NCI-H2081 (cell line): ENCODE results near the gene PLEKHG4B.
"Not testable (repeated sequence)": the region's sequence is repeated elsewhere in the genome, so short reads cannot be mapped to it uniquely, and the experiment has no call there.

Experiments
- DNase-seq, 2 experiments: peaks; one replicate each; lab custom pipeline; 2025; lab: John Stamatoyannopoulos, UW

Gene PLEKHG4B

DNA sequence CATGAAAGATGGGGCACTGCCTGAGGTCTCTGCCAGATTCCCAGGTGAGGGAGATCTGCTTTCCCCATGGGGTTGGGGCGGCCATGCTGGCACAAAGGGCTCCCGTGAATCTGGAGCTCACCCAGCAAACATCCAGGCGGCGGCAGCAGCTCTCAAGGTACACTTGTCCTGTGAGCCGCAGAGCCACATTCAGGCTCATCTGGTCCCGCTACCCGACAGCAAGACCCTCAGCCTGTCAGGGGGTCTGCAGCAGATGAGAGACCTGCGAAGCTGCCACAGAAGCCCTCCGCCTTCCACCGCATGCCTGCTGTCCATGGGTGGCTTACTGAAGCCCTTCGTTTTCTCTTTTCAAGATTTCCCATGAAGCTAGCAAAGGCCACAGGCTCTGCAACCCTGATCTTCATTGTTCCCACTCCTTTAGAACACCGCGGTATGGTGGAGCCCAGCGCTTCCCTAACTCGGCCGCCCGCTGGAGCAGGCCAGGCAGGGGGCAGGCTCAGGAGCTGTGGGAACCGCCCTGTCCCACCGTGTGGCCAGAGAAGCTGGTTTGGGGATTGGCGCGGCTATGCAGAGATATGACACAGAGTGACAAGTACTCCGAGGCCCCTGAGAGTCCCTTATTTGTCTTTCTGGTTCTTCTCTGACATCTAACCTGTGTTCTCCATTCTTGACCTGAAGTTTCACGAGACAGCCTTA lies 108.1 kb downstream of the PLEKHG4B start:
- DNase-seq: no peak

GRCh38 chr5:200985-201384 lies 109.0 kb downstream of the PLEKHG4B start:
- DNase-seq: peak in 1 of 2 experiments; percentile 66

DNA sequence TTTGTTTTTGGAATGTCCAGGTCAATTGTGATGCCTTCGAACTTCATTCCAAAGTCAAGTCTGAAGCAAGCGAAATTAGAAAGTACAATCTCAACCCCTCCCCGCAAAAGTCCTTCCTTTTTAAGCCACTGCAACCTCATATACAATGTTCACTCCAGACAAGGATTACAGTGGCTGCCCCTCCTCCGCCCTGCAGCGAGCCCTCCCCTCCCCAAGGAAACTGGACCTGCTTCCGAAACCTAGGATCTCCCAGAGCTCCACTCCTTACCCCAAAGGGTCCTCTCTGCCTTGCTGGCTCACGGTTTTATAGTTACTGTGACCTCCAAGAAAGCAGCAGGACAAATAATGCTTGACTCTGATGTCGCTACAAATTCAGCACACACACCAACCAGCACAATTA lies 109.7 kb downstream of the PLEKHG4B start:
- DNase-seq: no peak

DNA sequence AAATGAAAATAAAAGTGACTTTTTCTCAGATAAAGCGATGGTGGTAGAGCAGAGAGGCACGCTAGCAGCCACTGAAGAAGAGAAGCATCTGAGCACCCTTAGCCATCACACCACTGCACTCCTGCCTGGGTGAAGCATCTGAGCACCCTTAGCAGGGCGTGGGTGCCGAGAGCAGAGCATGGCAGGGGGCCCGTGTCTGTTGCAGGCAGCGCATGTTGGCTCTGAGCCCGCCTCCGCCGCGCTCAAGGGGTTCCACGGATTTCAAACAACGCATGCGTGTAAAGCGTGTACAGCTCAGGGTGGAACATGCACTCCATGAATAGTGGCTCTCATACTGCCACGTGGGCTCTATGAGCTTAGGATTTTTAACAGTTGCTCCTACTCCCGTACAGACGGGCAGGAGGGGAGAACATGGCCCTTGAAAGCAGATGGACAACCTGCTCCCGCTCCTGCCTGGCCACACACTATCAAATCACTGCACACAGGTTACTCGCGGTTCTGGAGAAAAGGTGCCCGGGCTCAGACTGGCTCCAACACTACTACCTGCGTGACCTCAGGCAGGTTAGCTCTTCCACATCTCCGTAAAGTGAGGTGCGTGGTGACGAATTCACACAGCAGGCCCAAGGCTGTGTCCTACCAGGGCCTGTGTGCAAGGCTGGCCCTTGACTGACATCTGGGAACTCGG lies 111.4 kb downstream of the PLEKHG4B start:
- DNase-seq: no peak

GRCh38 chr5:204001-204400 lies 112.0 kb downstream of the PLEKHG4B start:
- no peak for DNase-seq

- no peak for DNase-seq
Measured at GRCh38 chr5:204462-204861, 112.5 kb downstream of the PLEKHG4B start.

DNA sequence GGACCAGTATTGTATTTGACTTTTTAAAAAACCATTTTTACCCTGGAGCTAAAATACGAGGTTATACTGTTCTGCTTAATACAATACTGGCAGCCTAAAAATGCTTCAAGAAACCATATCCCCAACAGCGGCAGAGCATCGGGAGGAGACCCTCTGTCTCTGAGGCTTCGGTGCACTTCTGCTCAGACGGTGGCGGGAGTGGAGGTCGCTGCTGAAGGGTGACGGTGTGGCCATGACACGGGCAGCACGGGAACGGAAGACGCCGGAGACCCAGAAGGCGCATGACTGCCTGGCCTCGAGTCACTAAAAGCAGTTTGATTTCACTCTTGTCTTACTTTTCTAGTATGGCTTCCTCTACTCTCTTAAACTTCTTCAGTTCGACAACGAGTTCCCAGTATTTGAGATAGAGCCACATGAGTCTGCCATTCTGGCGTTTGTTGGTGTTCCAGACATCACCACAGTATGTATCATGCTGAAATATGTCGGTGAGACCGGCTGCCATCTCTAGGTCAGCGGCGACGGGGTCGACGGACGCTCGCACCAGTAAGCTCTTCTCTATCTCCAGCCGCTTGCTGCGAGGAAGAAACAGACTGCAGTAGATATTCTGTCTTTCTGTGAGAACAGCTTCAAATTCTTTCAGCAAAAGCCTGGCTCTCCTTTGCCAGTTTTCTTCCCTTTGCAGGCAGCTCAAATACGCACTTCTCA lies 113.2 kb downstream of the PLEKHG4B start:
- DNase-seq: no peak

DNA sequence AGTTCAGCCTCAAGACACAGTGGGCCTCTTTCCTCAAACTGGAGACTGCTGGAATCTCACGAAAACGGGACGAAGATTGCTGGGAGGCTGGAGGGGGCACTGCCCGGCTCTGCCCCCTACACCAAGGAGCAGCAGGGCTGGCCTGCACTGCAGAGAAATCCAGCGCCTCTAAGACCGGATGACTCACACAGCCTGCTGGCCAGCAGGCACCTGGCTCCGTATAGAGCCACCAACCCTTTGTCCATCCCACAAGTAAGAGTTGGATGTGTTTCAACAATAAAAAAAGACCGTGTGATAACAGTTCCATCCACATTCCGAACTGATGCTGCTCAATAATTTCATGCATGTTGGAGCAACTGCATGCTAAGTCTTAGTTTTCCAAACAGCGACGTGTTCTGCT lies 114.4 kb downstream of the PLEKHG4B start:
- DNase-seq: no peak

- DNase-seq: no peak
Measured at GRCh38 chr5:206927-207536, 115.1 kb downstream of the PLEKHG4B start.

DNA sequence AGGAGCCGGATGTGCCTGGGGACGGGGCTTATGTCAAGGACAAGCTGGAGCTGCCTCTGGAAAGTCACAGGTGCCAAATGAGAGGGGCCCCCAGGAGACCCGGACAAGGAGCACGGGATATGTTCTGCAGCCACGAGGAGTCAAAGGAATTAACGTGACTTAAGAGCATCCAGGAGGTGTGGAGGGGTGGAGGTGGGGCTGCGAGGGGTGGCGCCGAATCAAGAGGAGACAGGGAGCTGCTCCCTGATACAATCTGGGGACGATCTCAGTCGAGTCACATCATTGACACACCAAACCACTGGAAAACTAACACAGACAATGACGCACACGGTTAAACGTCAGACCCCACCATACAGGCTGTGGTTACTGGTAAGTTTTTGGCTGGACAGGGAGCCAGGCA lies 115.6 kb downstream of the PLEKHG4B start:
- no peak for DNase-seq

DNA sequence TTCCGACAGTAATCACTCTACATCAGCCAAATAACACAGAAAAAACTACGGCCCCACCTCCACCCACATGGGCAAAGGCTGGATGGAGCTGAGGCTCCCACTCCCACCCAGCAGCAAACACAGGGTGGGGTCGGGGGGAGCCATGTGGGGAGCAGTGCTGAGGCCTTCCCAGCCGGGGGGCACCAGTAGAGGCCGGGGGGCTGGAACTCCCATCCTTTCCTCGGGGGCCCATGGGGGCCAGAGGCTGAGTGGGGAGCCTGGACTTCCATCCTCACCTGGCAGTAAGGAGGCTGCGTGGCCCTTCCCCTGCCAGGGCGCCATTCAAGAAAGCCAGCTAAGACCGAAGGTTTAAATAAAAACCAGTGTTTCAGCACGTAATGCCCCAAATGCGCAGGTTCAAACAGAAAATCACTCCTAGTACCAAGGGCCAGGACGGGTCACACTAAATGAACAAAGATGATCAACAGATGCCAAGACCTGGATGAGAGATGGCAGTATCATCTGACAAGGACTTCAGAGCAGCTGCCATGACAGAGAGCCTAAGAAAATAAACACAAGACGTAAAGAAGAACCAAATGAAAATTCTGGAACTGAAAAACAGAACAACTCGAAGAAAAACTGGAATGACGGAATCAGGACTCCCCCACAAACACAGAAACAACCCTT lies 116.6 kb downstream of the PLEKHG4B start:
- no peak for DNase-seq

DNA sequence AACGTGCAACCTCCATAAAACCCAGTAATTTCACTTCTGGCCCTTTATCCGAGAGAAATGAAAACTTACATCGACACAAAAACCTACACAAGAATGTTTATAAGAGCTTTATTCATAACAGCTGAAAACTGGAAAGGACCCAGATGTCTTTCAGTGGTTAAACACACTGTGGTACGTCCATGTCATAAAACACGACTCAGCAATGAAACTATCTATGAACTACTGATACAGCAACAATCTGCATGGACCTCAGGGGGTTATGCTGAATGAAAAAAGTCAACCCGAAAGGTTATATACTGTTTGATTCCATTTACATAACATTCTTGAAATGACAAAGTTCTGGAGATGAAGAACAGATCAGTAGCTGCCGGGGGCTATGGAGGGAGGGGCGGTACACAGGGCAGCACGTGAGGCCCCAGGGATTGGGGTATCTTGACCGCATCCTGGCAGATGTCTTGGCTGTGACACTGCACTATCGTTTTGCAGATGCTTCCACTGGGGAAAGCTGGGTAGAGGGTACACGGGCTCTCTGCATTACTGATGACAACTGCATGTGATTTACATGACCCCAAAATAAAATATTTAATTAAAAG lies 121.9 kb downstream of the PLEKHG4B start:
- DNase-seq: no peak

DNA sequence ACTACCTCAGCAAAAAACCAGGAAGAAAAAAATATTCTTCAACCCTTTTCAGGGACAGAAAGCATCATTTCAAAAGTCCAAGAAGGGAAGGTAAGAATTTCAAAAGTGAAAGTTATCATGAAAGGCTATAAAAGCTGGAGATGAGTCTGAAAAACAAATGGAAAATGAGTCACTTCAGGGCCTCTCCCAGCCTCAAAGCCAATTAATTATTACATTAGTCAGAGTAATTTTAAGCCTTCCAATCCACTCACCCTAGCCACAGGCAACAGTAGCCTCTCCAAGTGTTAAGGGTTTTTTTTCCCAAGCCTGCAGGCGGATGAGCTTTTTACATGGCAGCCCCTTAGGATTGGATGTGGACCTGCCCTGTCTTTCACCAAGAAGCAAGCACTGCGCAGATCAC lies 123.3 kb downstream of the PLEKHG4B start:
- DNase-seq: not testable (repeated sequence)

GRCh38 chr5:216076-216475 lies 124.1 kb downstream of the PLEKHG4B start:
- DNase-seq: not testable (repeated sequence)

- peak; percentile 98 to 99 for DNase-seq
Measured at GRCh38 chr5:217494-218456, 125.8 kb downstream of the PLEKHG4B start, which contains the start of the genes CCDC127 and SDHA. TSS of gene CCDC127 (minus strand) at chr5:218153. CDS start at chr5:216849, 1,304 bp downstream. TSS of gene SDHA (plus strand) at chr5:218320. CDS start at chr5:218356, 36 bp downstream.

- DNase-seq: peak; percentile 28 to 52
Measured at GRCh38 chr5:218457-219291, 126.7 kb downstream of the PLEKHG4B start.

- peak in 1 of 2 experiments; percentile 37 for DNase-seq
Measured at GRCh38 chr5:219460-219863, 127.5 kb downstream of the PLEKHG4B start.

DNA sequence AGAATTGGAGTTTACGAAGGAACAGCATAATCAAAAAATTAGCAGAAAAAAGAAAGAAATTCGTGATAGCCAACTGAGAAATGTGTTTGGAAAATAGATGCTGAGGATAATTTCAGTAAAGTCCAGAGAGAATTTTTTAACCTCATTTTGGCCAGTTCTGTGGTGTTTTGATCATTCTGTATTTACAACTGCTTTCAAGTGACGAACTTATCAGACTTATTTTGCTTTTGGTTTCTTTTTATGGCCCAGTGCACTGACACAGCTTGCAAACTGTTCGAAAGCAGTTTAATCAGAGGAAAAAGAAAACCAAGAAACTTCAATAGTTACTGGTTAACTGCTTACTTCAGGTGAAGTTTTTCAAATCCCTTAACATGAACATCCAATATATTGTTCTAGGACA lies 128.0 kb downstream of the PLEKHG4B start:
- no peak for DNase-seq
